Ascending aorta (tissue), 2 donors: ENCODE data around the gene UPK3BL1. TPM values are rescaled to one million over a fixed set of nuclear protein-coding genes. Genes with fewer than 3 reads are reported as not detected.
A peak's percentile ranks its signal among the peaks of the same experiment; 100 is the strongest.
"Not testable (repeated sequence)": the region's sequence is repeated elsewhere in the genome, so short reads cannot be mapped to it uniquely, and the experiment has no call there.

Experiments used
- DNase-seq, 2 donors: peaks; one replicate each; pipeline ENCODE4 v3.0.0-alpha.2; 2019; ENCODE audit warnings: low spot score in 2 of 2
- H3K27ac ChIP-seq, 2 donors: fragments of 200-600 bp; sonication (generic); one replicate each; pipeline ENCODE4 v1.5.1; 2016 to 2017; ENCODE audit warnings: mild to moderate bottlenecking in 1 of 2
- H3K27me3 ChIP-seq: fragments of 200-600 bp; sonication (generic); one replicate; pipeline ENCODE4 v1.5.1; 2017
- H3K36me3 ChIP-seq, 2 donors: fragments of 200-600 bp; sonication (generic); one replicate each; pipeline ENCODE4 v1.5.1; 2016
- H3K4me1 ChIP-seq, 2 donors: fragments of 200-600 bp; sonication (generic); one replicate each; pipeline ENCODE4 v1.5.1; 2016 to 2017; ENCODE audit warnings: mild to moderate bottlenecking in 1 of 2
- H3K4me3 ChIP-seq, 2 donors: fragments of 200-600 bp; sonication (generic); one replicate each; pipeline ENCODE4 v1.5.1; 2016 to 2017; ENCODE audit warnings: mild to moderate bottlenecking in 1 of 2
- H3K9me3 ChIP-seq, 2 donors: fragments of 200-600 bp; sonication (generic); one replicate each; pipeline ENCODE4 v1.5.1; 2016
- intact Hi-C: fragments of 100-400 bp; cut with DNase I; formaldehyde crosslinking; loops from one replicate; pipeline ENCODE4 v1.15.1; 2023
- total RNA-seq: library from RNA; depleted of rRNA; stranded (reverse); fragments of >200 nt; gene quantifications from one replicate; pipeline ENCODE4 v1.1.0, GENCODE V29; 2016

UPK3BL1 gene
- total RNA-seq, 1 donor from 2014 or later, result 28.5 TPM

- intact Hi-C loops, H3K36me3 ChIP-seq, H3K9me3 ChIP-seq, H3K27me3 ChIP-seq, DNase-seq, H3K4me1 ChIP-seq, H3K4me3 ChIP-seq: not testable (repeated sequence)
- peak overlapping the region; percentile 61 to 69 for H3K27ac ChIP-seq
Measured at GRCh38 chr7:102613575-102614345, 28.8 kb downstream of the UPK3BL1 start.

GRCh38 chr7:102611675-102612325, 30.8 kb downstream of the UPK3BL1 start:
- H3K27me3 ChIP-seq, H3K9me3 ChIP-seq, H3K4me3 ChIP-seq, H3K4me1 ChIP-seq, H3K36me3 ChIP-seq, intact Hi-C loops, DNase-seq: not testable (repeated sequence)
- H3K27ac ChIP-seq, result peak overlapping the region in 1 of 2 donors; percentile 73

- H3K4me3 ChIP-seq, H3K36me3 ChIP-seq, H3K27ac ChIP-seq, DNase-seq, intact Hi-C loops, H3K27me3 ChIP-seq, H3K4me1 ChIP-seq, H3K9me3 ChIP-seq: not testable (repeated sequence)
Measured at GRCh38 chr7:102611013-102611674, 31.4 kb downstream of the UPK3BL1 start.

- DNase-seq, H3K27me3 ChIP-seq, H3K9me3 ChIP-seq, H3K4me3 ChIP-seq, H3K36me3 ChIP-seq, H3K4me1 ChIP-seq, intact Hi-C loops: not testable (repeated sequence)
- peak overlapping the region in 1 of 2 donors; percentile 47 for H3K27ac ChIP-seq
Measured at GRCh38 chr7:102610441-102610840, 32.1 kb downstream of the UPK3BL1 start.

GRCh38 chr7:102609734-102610133, 32.9 kb downstream of the UPK3BL1 start:
- H3K36me3 ChIP-seq, H3K9me3 ChIP-seq, intact Hi-C loops, H3K27me3 ChIP-seq, DNase-seq, H3K27ac ChIP-seq, H3K4me1 ChIP-seq, H3K4me3 ChIP-seq: not testable (repeated sequence)

GRCh38 chr7:102606848-102607247, 35.7 kb downstream of the UPK3BL1 start:
- intact Hi-C loops, H3K27me3 ChIP-seq, H3K36me3 ChIP-seq, H3K4me3 ChIP-seq, H3K27ac ChIP-seq, H3K9me3 ChIP-seq, DNase-seq, H3K4me1 ChIP-seq: not testable (repeated sequence)

- H3K4me1 ChIP-seq, H3K27me3 ChIP-seq, H3K36me3 ChIP-seq, H3K9me3 ChIP-seq, H3K4me3 ChIP-seq, H3K27ac ChIP-seq, DNase-seq, intact Hi-C loops: not testable (repeated sequence)
Measured at GRCh38 chr7:102604431-102605145, 38.0 kb downstream of the UPK3BL1 start.

- intact Hi-C loops, H3K4me3 ChIP-seq, H3K9me3 ChIP-seq, DNase-seq, H3K27me3 ChIP-seq, H3K27ac ChIP-seq, H3K36me3 ChIP-seq, H3K4me1 ChIP-seq: not testable (repeated sequence)
Measured at GRCh38 chr7:102602317-102602716, 40.3 kb downstream of the UPK3BL1 start.

- H3K9me3 ChIP-seq, H3K27ac ChIP-seq, H3K36me3 ChIP-seq, intact Hi-C loops, DNase-seq, H3K27me3 ChIP-seq, H3K4me3 ChIP-seq, H3K4me1 ChIP-seq: not testable (repeated sequence)
Measured at GRCh38 chr7:102599699-102600098, 42.9 kb downstream of the UPK3BL1 start.

- H3K27me3 ChIP-seq, H3K36me3 ChIP-seq, intact Hi-C loops, H3K4me3 ChIP-seq, DNase-seq, H3K9me3 ChIP-seq, H3K27ac ChIP-seq, H3K4me1 ChIP-seq: not testable (repeated sequence)
Measured at GRCh38 chr7:102596036-102596435, 46.6 kb downstream of the UPK3BL1 start.

- H3K9me3 ChIP-seq, H3K27me3 ChIP-seq, H3K27ac ChIP-seq, H3K4me1 ChIP-seq, H3K36me3 ChIP-seq, DNase-seq, intact Hi-C loops, H3K4me3 ChIP-seq: not testable (repeated sequence)
Measured at GRCh38 chr7:102593637-102594334, 48.8 kb downstream of the UPK3BL1 start.

- H3K27me3 ChIP-seq, H3K27ac ChIP-seq, H3K36me3 ChIP-seq, H3K9me3 ChIP-seq, H3K4me1 ChIP-seq, H3K4me3 ChIP-seq, intact Hi-C loops: not testable (repeated sequence)
- peak in 1 of 2 donors; percentile 62 for DNase-seq
Measured at GRCh38 chr7:102592477-102593019, 50.0 kb downstream of the UPK3BL1 start.

- intact Hi-C loops, H3K36me3 ChIP-seq, H3K4me3 ChIP-seq, H3K9me3 ChIP-seq, H3K27me3 ChIP-seq, DNase-seq, H3K4me1 ChIP-seq, H3K27ac ChIP-seq: not testable (repeated sequence)
Measured at GRCh38 chr7:102589857-102590256, 52.7 kb downstream of the UPK3BL1 start.
